Subcutaneous abdominal adipose tissue (tissue), 5 donors: ENCODE measurements around the gene IFNA7.
"Not testable (repeated sequence)": the region's sequence is repeated elsewhere in the genome, so short reads cannot be mapped to it uniquely, and the experiment has no call there.

Experiments used
- H3K27ac ChIP-seq: one replicate; pipeline ENCODE4 v1.7.0; 2013; ENCODE audit warnings: low read depth, mild to moderate bottlenecking, inconsistent platforms, low read length, moderate library complexity
- H3K27me3 ChIP-seq, 5 donors: one replicate each; pipeline ENCODE4 v1.7.0; 2013; ENCODE audit warnings: low read length in 5 of 5, inconsistent platforms in 1 of 5; ENCODE audit not compliant: control insufficient read depth in 5 of 5, insufficient read depth in 4 of 5
- H3K36me3 ChIP-seq, 5 donors: one replicate each; pipeline ENCODE4 v1.7.0; 2013; ENCODE audit warnings: low read length in 5 of 5; ENCODE audit not compliant: control insufficient read depth in 5 of 5, insufficient read depth in 5 of 5
- H3K4me1 ChIP-seq, 5 donors: one replicate each; pipeline ENCODE4 v1.7.0; 2013; ENCODE audit warnings: low read length in 5 of 5, mild to moderate bottlenecking in 3 of 5, moderate library complexity in 1 of 5; ENCODE audit not compliant: control insufficient read depth in 5 of 5, insufficient read depth in 5 of 5
- H3K4me3 ChIP-seq, 5 donors: one replicate each; pipeline ENCODE4 v1.7.0; 2013; ENCODE audit warnings: low read length in 5 of 5, low read depth in 1 of 5
- H3K9ac ChIP-seq, 5 donors: one replicate each; pipeline ENCODE4 v1.7.0; 2013; ENCODE audit warnings: low read length in 5 of 5, mild to moderate bottlenecking in 4 of 5, moderate library complexity in 3 of 5
- H3K9me3 ChIP-seq, 5 donors: one replicate each; pipeline ENCODE4 v1.7.0; 2013; ENCODE audit warnings: low read length in 5 of 5; ENCODE audit not compliant: control insufficient read depth in 5 of 5
- donor health status: healthy.
- donor health status: healthy.
- donor health status: healthy.
- donor health status: healthy.
- donor health status: healthy.

IFNA7 gene

GRCh38 chr9:21182810-21183736 lies 18.9 kb downstream of the IFNA7 start:
- not testable (repeated sequence) for H3K9me3 ChIP-seq, H3K27ac ChIP-seq

GRCh38 chr9:21174671-21175070 lies 27.3 kb downstream of the IFNA7 start:
- Histone ChIP-seq H3K9me3 (no peaks in the 10 kb centered on the region), H3K4me3 (no peak overlapping the region), H3K27ac (no peak overlapping the region), H3K9ac (no peak overlapping the region), H3K36me3 (no peaks in the 10 kb centered on the region), H3K27me3 (no peaks in the 10 kb centered on the region), H3K4me1 (no peaks in the 10 kb centered on the region)

More at GRCh38 chr9:21182810-21183736, 18.9 kb downstream of the IFNA7 start:
- H3K4me1 ChIP-seq, H3K36me3 ChIP-seq, H3K9ac ChIP-seq, H3K4me3 ChIP-seq, H3K27me3 ChIP-seq: not testable (repeated sequence)

- H3K36me3 ChIP-seq: no peaks in the 10 kb centered on the region
- no peak overlapping the region for H3K4me3 ChIP-seq
- H3K27ac ChIP-seq: no peak overlapping the region
- H3K4me1 ChIP-seq: no peaks in the 10 kb centered on the region
- H3K9me3 ChIP-seq: no peaks in the 10 kb centered on the region
- H3K27me3 ChIP-seq: no peaks in the 10 kb centered on the region
- H3K9ac ChIP-seq: no peak overlapping the region
These were observed 29.8 kb downstream of the IFNA7 start for GRCh38 chr9:21172156-21172555.

- H3K4me3 ChIP-seq: no peak overlapping the region
- H3K36me3 ChIP-seq: no peaks in the 10 kb centered on the region
- no peaks in the 10 kb centered on the region for H3K9me3 ChIP-seq
- no peaks in the 10 kb centered on the region for H3K4me1 ChIP-seq
- H3K9ac ChIP-seq: no peak overlapping the region
- H3K27me3 ChIP-seq: no peaks in the 10 kb centered on the region
- H3K27ac ChIP-seq: no peak overlapping the region
These were observed 30.7 kb downstream of the IFNA7 start for GRCh38 chr9:21171351-21171750.

GRCh38 chr9:21166560-21166959 lies 35.4 kb downstream of the IFNA7 start, which contains the start of gene IFNA21:
Gene IFNA21 (minus strand): TSS chr9:21166660. CDS start chr9:21166612, 48 bp downstream.
- H3K27me3 ChIP-seq, H3K4me3 ChIP-seq, H3K4me1 ChIP-seq, H3K9me3 ChIP-seq, H3K27ac ChIP-seq, H3K9ac ChIP-seq, H3K36me3 ChIP-seq: not testable (repeated sequence)

- H3K36me3 ChIP-seq: no peaks in the 10 kb centered on the region
- no peak overlapping the region for H3K27ac ChIP-seq
- no peaks in the 10 kb centered on the region for H3K4me1 ChIP-seq
- H3K4me3 ChIP-seq: no peak overlapping the region
- no peak overlapping the region for H3K9ac ChIP-seq
- H3K27me3 ChIP-seq: no peaks in the 10 kb centered on the region
- no peaks in the 10 kb centered on the region for H3K9me3 ChIP-seq
These were observed 36.5 kb downstream of the IFNA7 start for GRCh38 chr9:21165516-21165915.

- Histone ChIP-seq H3K4me1 (peaks cover 0 to 5% (median 0%) of the 10 kb centered on the region in 5 donors), H3K9me3 (no peaks in the 10 kb centered on the region), H3K4me3 (no peak overlapping the region), H3K9ac (no peak overlapping the region), H3K27ac (no peak overlapping the region), H3K36me3 (no peaks in the 10 kb centered on the region), H3K27me3 (no peaks in the 10 kb centered on the region)
These were observed 41.8 kb downstream of the IFNA7 start for GRCh38 chr9:21160178-21160577.

GRCh38 chr9:21155501-21155900 lies 46.5 kb downstream of the IFNA7 start:
- H3K9me3 ChIP-seq: no peaks in the 10 kb centered on the region
- H3K4me3 ChIP-seq: no peak overlapping the region
- no peaks in the 10 kb centered on the region for H3K27me3 ChIP-seq
- H3K9ac ChIP-seq: no peak overlapping the region
- peaks cover 3 to 14% (median 12%) of the 10 kb centered on the region in 5 donors for H3K4me1 ChIP-seq
- no peak overlapping the region for H3K27ac ChIP-seq
- H3K36me3 ChIP-seq: no peaks in the 10 kb centered on the region

GRCh38 chr9:21154018-21154608 lies 47.9 kb downstream of the IFNA7 start:
- Histone ChIP-seq H3K4me3 (peak overlapping the region in 1 of 5 donors; percentile 33), H3K4me1 (peaks cover 3 to 12% (median 9%) of the 10 kb centered on the region in 5 donors), H3K27me3 (no peaks in the 10 kb centered on the region), H3K27ac (no peak overlapping the region), H3K9me3 (no peaks in the 10 kb centered on the region), H3K9ac (no peak overlapping the region), H3K36me3 (no peaks in the 10 kb centered on the region)

GRCh38 chr9:21153336-21154017 lies 48.5 kb downstream of the IFNA7 start:
- Histone ChIP-seq H3K4me1 (peaks cover 3 to 12% (median 9%) of the 10 kb centered on the region in 5 donors), H3K36me3 (no peaks in the 10 kb centered on the region), H3K9me3 (no peaks in the 10 kb centered on the region), H3K4me3 (no peak overlapping the region), H3K27me3 (no peaks in the 10 kb centered on the region), H3K27ac (no peak overlapping the region), H3K9ac (no peak overlapping the region)
